ENCODE measurements around the gene EZH2. TPM values are rescaled to one million over a fixed set of nuclear protein-coding genes. Genes with fewer than 3 reads are reported as not detected.

EZH2 gene
- total RNA-seq, 2 donors from 2014 or later: 0.26 to 0.98 TPM

- no peak for DNase-seq (ENCODE audit: low spot score)
- Histone ChIP-seq H3K4me3 (no peak overlapping the region), H3K4me1 (no peaks in the 10 kb centered on the region), H3K27ac (no peak overlapping the region), H3K36me3 (no peaks in the 10 kb centered on the region), H3K9me3 (no peaks in the 10 kb centered on the region), H3K27me3 (no peaks in the 10 kb centered on the region)
- no peak for TF ChIP-seq CTCF (IDR thresholded peaks at IDR 0.05)
Measured at GRCh38 chr7:148909568-148909967, 25.5 kb upstream of the EZH2 start.

GRCh38 chr7:148906707-148907498 lies 22.8 kb upstream of the EZH2 start:
- no peaks in the 10 kb centered on the region for H3K4me1 ChIP-seq
- H3K27me3 ChIP-seq: no peaks in the 10 kb centered on the region
- TF ChIP-seq CTCF (IDR thresholded peaks at IDR 0.05): no peak
- no peak overlapping the region for H3K27ac ChIP-seq
- H3K9me3 ChIP-seq: no peaks in the 10 kb centered on the region
- no peaks in the 10 kb centered on the region for H3K36me3 ChIP-seq
- DNase-seq (ENCODE audit: low spot score): no peak
- H3K4me3 ChIP-seq: no peak overlapping the region

- no peaks in the 10 kb centered on the region for H3K4me1 ChIP-seq
- no peaks in the 10 kb centered on the region for H3K27me3 ChIP-seq
- no peak for DNase-seq (ENCODE audit: low spot score)
- no peaks in the 10 kb centered on the region for H3K36me3 ChIP-seq
- no peak overlapping the region for H3K4me3 ChIP-seq
- TF ChIP-seq CTCF (IDR thresholded peaks at IDR 0.05): no peak
- no peaks in the 10 kb centered on the region for H3K9me3 ChIP-seq
- H3K27ac ChIP-seq: no peak overlapping the region
Measured at GRCh38 chr7:148905093-148905666, 21.1 kb upstream of the EZH2 start.

GRCh38 chr7:148903504-148903903 lies 19.4 kb upstream of the EZH2 start:
- no peak overlapping the region for H3K4me3 ChIP-seq
- H3K27me3 ChIP-seq: no peaks in the 10 kb centered on the region
- DNase-seq (ENCODE audit: low spot score): no peak
- H3K4me1 ChIP-seq: no peaks in the 10 kb centered on the region
- H3K36me3 ChIP-seq: no peaks in the 10 kb centered on the region
- TF ChIP-seq CTCF (IDR thresholded peaks at IDR 0.05): no peak
- H3K9me3 ChIP-seq: no peaks in the 10 kb centered on the region
- no peak overlapping the region for H3K27ac ChIP-seq

GRCh38 chr7:148901178-148901577 lies 17.1 kb upstream of the EZH2 start:
- Histone ChIP-seq H3K27ac (no peak overlapping the region), H3K36me3 (no peaks in the 10 kb centered on the region), H3K4me1 (no peaks in the 10 kb centered on the region), H3K9me3 (no peaks in the 10 kb centered on the region), H3K27me3 (no peaks in the 10 kb centered on the region), H3K4me3 (no peak overlapping the region)
- TF ChIP-seq CTCF (IDR thresholded peaks at IDR 0.05): no peak
- no peak for DNase-seq (ENCODE audit: low spot score)
